GM12872 (cell line): ENCODE measurements around the gene SLC2A4RG.

Experiments used
- CTCF ChIP-seq: IDR thresholded peaks from 3 replicates; pipeline ENCODE4 v1.5.1; 2011; ENCODE audit warnings: low read depth, mild to moderate bottlenecking, low read length, moderate library complexity; ENCODE audit not compliant: insufficient read depth

The SLC2A4RG gene

DNA sequence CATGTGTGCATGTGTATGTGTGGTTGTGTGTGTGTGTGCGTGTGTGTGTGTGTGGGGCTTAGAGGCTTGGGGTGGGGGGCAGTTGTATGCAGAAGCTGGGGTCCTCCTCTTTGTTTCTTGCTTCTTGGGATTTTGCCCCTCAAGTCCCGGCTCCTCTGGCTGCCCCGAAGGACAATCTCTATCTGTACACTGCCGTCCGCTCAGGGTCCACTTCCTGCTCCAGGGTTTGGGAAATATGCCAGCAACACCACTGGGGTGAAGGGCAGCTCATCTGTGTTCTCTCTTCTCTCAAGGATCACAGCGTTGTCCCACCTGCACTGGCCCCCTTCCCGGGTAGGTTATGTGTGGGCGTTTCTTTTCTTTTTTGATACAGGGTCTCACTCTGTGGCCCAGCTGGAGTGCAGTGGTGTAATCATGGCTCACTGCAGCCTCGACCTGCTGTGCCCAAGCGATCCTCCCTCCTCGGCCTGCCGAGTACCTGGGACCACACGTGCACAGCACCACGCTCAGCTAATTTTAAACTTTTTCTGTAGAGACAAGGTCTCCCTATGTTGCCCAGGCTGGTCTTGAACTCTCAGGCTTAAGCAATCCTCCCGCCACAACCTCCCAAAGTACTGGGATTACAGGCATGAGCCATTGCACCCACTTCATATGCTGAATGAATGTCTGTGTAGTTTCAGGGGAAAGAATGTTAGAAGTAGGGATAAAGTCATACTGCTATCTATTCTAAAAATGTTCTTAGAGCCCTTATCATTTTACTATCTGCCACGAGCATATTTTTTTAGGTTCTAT is 25.7 kb downstream of the SLC2A4RG start:
- no peak for TF ChIP-seq CTCF

DNA sequence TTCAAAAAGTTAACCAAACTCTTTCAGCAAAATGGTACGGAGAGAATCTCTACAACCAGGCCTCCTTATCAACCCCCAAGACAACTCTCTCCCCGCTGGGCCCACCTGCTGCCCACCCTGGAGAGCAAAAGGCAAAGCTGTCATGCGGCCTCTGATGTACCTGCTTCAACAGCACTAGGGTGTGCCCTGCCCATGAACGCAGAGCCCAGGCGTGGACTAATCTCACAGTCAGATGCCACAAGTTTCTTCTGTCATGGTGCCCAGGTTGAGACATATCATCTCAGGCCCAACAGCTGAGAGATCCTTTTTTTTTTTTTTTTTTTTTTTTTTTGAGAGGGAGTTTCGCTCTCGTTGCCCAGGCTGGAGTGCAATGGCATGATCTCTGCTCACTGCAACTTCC is 26.3 kb downstream of the SLC2A4RG start:
- TF ChIP-seq CTCF = no peak

- no peak for TF ChIP-seq CTCF
Observed at GRCh38 chr20:63766695-63767426, 27.3 kb downstream of the SLC2A4RG start.

DNA sequence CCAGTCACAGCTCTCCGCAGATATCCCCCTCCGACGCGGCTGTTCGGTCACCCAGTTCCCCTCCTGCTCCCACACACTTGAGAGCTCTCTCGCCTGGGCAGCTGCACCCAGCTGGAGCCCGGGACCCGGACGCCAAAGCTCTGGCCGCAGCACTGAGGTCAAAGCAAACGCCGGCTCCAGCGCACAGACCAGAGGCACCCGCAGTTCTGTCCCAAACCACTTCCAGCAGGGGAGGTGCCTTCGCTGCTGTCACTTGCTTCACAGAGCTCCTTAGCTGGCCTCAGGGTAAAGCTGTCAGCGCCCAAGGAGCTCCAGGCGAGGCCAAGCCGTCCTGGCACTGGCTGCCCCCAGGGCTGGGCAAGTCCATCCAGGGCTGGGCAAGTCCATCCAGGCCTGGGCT is 27.9 kb downstream of the SLC2A4RG start:
- no peak for TF ChIP-seq CTCF

DNA sequence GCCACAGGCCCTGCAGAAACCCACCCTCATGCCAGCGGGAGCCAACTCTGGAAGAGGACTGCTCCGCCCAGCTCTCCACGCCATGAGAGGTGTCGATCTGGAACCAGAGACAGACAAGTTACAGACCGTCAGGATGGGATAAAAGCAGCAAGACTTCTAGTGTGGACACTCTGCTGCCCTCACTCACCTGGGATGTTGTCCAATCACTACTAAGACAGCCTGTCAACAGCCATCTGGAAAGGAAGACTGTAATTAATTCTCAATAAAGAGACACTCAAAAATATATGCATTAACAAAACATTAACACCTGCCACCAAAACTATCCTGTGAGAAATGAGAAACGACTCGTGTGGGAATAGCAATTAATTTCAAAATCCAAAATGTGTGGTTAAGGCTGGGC is 28.3 kb downstream of the SLC2A4RG start:
- TF ChIP-seq CTCF = no peak

GRCh38 chr20:63768591-63769515 is 29.3 kb downstream of the SLC2A4RG start:
- no peak for TF ChIP-seq CTCF

- no peak for TF ChIP-seq CTCF
Observed at GRCh38 chr20:63769891-63770474, 30.4 kb downstream of the SLC2A4RG start.
